Skeletal muscle cell (primary cell): ENCODE data around the gene DNAAF5.
A peak's percentile ranks its signal among the peaks of the same experiment; 100 is the strongest.

Experiments used
- DNase-seq: peaks from one replicate; pipeline ENCODE4 v3.0.0-alpha.2; 2010; ENCODE audit warnings: low read depth
- H3K4me3 ChIP-seq: 2 replicates; pipeline ENCODE4 v1.5.1; 2011; ENCODE audit warnings: low read depth, mild to moderate bottlenecking, control low read depth, low read length, moderate library complexity

Gene DNAAF5

DNA sequence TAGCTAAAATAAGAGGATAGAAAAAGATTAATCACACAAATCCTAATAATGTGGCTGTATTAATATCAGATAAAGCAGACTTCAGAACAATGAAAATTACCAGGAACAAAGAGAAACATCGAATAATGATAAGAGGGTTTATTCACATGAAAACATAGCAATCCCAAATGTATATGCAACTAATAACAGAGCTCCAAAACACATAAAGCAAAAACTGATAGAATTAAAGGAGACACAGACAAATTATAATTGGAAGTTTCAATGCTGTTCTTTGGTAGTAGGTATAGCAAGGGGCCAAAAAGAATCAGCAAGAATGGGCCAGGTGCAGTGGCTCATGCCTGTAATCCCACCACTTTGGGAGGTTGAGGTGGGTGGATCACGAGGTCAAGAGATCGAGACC is 23.4 kb upstream of the DNAAF5 start:
- DNase-seq: no peak

GRCh38 chr7:706721-707120 is 19.8 kb upstream of the DNAAF5 start:
- H3K4me3 ChIP-seq: no peak overlapping the region
- no peak for DNase-seq

More for the DNA sequence above, 23.4 kb upstream of the DNAAF5 start:
- H3K4me3 ChIP-seq: no peak overlapping the region

- H3K4me3 ChIP-seq: no peak overlapping the region
- DNase-seq: no peak
These were observed 19.1 kb upstream of the DNAAF5 start for GRCh38 chr7:707296-708000.

GRCh38 chr7:710161-710560 is 16.3 kb upstream of the DNAAF5 start:
- no peak for DNase-seq

GRCh38 chr7:711093-711921 is 15.2 kb upstream of the DNAAF5 start:
- DNase-seq: no peak
- peak overlapping the region; percentile 48 for H3K4me3 ChIP-seq

More at GRCh38 chr7:710161-710560, 16.3 kb upstream of the DNAAF5 start:
- no peak overlapping the region for H3K4me3 ChIP-seq

GRCh38 chr7:711922-712380 is 14.5 kb upstream of the DNAAF5 start:
- no peak for DNase-seq
- H3K4me3 ChIP-seq: peak overlapping the region; percentile 48

GRCh38 chr7:712381-713138 is 13.9 kb upstream of the DNAAF5 start:
- H3K4me3 ChIP-seq: peak overlapping the region; percentile 48

DNA sequence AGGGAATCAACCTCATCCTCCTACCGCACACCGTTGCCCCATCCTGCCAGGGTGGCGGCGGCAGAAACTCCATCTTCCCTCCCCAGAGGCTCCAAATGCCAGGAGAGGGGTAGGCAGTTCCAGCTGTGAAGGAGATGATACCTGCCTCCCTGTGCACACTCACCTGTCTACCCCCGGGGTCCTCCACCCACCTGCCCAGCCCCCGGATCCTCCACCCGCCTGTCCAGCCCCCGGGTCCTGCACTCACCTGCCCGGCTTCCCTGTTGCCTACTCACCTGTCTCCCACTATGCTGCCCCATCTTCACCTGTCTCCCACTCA is 13.4 kb upstream of the DNAAF5 start:
- DNase-seq: no peak
- no peak overlapping the region for H3K4me3 ChIP-seq

More at GRCh38 chr7:712381-713138, 13.9 kb upstream of the DNAAF5 start:
- no peak for DNase-seq

- no peak for DNase-seq
- H3K4me3 ChIP-seq: no peak overlapping the region
These were observed 12.8 kb upstream of the DNAAF5 start for GRCh38 chr7:713488-714230.

- no peak for DNase-seq
- no peak overlapping the region for H3K4me3 ChIP-seq
These were observed 12.2 kb upstream of the DNAAF5 start for GRCh38 chr7:714251-714671.

DNA sequence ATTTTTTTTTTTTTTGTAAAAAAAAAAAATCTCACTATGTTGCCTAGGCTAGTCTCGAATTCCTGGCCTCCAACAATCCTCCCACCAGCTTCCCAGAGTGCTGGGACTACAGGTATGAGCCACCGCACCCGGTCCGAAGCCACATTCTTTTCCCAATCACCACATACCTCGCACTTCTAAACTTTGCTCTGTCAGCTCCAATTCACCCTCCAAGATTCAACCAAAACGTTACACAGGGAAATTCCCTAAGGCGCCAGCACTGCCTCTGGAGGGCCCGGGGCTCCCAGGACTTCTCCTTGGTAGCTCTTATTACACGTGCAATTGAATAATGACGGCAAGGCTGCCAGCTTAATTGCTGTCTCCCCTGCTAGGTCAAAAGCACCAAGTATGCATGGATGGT is 10.3 kb upstream of the DNAAF5 start:
- no peak overlapping the region for H3K4me3 ChIP-seq
- no peak for DNase-seq

DNA sequence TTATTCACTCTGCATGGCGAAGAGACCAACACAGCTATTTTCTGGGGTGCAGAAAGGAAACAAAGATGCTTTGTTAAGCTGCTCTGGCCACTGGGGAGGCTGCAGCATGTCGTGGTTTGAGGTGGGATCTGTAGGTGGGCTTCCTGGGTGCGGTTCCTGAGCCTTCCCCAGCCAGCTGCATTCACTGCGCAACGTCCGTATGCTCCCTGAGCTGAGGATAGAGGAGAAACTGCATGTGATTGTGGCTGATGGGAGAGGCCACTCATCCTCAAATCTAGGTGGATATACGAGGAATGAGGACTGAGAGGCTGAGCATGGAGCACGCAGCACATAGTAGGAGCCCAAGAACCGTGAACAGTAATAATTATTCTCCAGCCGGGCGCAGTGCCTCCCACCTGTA is 9.9 kb upstream of the DNAAF5 start:
- DNase-seq: no peak
- no peak overlapping the region for H3K4me3 ChIP-seq

- DNase-seq: no peak
- H3K4me3 ChIP-seq: no peak overlapping the region
These were observed 4.8 kb upstream of the DNAAF5 start for GRCh38 chr7:721619-722248.

GRCh38 chr7:723541-723940 is 3.0 kb upstream of the DNAAF5 start:
- H3K4me3 ChIP-seq: no peak overlapping the region
- DNase-seq: no peak

DNA sequence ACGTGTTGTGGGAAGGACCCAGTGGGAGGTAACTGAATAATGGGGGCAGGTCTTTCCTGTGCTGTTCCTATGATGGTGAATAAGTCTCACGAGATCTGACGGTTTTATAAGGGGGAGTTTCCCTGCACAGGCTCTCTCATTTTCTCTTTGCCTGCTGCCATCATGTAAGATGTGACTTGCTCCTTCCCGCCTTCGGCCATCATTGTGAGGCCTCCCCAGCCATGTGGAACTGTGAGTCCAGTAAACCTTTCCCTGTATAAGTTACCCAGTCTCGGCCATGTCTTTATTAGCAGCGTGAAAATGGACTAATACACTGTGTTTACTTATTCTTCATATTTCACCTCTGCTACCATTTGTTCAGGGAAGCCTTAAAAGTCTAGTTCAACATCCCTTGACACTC is 2.2 kb upstream of the DNAAF5 start:
- no peak overlapping the region for H3K4me3 ChIP-seq
- DNase-seq: no peak

GRCh38 chr7:725223-726005 is 1.1 kb upstream of the DNAAF5 start:
- DNase-seq: no peak
- peak overlapping the region; percentile 71 for H3K4me3 ChIP-seq

DNA sequence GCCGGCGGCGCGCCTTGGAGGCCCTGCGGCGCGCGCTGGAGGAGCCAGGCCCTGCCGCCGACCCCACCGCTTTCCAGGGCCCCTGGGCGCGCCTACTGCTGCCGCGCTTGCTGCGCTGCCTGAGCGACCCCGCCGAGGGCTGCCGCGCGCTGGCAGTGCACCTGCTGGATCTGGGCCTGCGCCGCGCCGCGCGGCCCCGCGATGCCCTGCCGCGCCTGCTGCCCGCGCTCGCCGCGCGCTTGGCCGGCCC is 280 bp downstream of the DNAAF5 start:
- DNase-seq: no peak
- H3K4me3 ChIP-seq: peak overlapping the region; percentile 71

DNA sequence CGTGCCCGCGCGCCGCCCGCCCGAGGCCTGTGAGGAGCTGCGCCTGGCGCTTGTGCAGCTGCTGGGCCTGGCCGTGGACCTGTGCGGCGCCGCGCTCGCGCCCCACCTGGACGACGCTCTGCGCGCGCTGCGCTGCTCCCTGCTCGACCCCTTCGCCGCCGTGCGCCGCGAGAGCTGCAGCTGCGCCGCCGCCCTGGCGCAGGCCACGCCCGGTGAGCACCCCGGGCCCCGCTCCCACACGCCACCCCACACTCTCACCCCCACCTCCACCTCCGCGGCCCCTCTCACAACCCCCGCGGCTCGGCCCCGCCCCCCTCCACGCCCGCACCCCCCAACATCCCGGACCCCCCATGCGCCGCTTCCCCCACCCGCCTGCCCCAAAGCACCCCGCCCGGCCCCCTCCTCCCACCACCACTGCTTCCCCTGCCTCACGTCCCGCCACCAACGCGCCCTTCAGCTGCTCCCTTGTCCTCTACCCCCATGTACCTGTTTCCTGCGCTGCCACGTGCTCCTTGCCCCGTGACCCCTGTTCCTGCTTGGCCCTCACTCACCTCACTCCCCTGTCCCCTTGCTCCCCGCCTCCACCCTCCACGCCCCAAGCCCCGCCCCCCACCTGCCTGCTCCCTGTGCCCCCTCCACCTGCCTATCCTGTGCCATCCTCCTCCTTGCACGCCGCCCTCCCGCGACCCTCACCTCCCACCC is 756 bp downstream of the DNAAF5 start, which contains the start of gene PRKAR1B:
PRKAR1B (minus strand) TSS at position 178 of the 702 bp plus-strand sequence. CDS start 15,776 bp downstream, outside the sequence.
- H3K4me3 ChIP-seq: peak within 1 kb of the TSS; percentile 71
- no peak for DNase-seq
